Smooth muscle cell (in vitro differentiated cells): ENCODE data around the gene NPC1L1. TPM values are rescaled to one million over a fixed set of nuclear protein-coding genes. Genes with fewer than 3 reads are reported as not detected.

Source experiments
- DNase-seq: peaks from one replicate; lab custom pipeline; 2025; ENCODE audit not compliant: unreplicated experiment; lab: John Stamatoyannopoulos, UW
- H2AFZ ChIP-seq: fragments of 200-600 bp; sonication (generic); 2 replicates; pipeline ENCODE4 v1.6.0; 2016; ENCODE audit warnings: antibody characterized with exemption, low read depth, mild to moderate bottlenecking
- H3F3A ChIP-seq: fragments of 200-600 bp; sonication (generic); 2 replicates; pipeline ENCODE4 v1.6.0; 2017; ENCODE audit warnings: antibody characterized with exemption, low read depth
- H3K27ac ChIP-seq: fragments of 200-600 bp; sonication (generic); 2 replicates; pipeline ENCODE4 v1.5.1; 2016; ENCODE audit warnings: low read depth, mild to moderate bottlenecking
- H3K27me3 ChIP-seq: fragments of 200-600 bp; sonication (generic); 2 replicates; pipeline ENCODE4 v1.6.1; 2016; ENCODE audit warnings: low read depth, mild to moderate bottlenecking
- H3K36me3 ChIP-seq: fragments of 200-600 bp; sonication (generic); 2 replicates; pipeline ENCODE4 v1.5.1; 2016; ENCODE audit warnings: low read depth
- H3K4me1 ChIP-seq: fragments of 200-600 bp; sonication (generic); 2 replicates; pipeline ENCODE4 v1.5.1; 2016; ENCODE audit warnings: low read depth
- H3K4me2 ChIP-seq: fragments of 200-600 bp; sonication (generic); 2 replicates; pipeline ENCODE4 v1.6.0; 2016; ENCODE audit warnings: mild to moderate bottlenecking
- H3K4me3 ChIP-seq: fragments of 200-600 bp; sonication (generic); 2 replicates; pipeline ENCODE4 v1.5.1; 2016; ENCODE audit warnings: mild to moderate bottlenecking
- H3K79me2 ChIP-seq: fragments of 200-600 bp; sonication (generic); 2 replicates; pipeline ENCODE4 v1.6.0; 2016; ENCODE audit warnings: low read depth, mild to moderate bottlenecking
- H3K9ac ChIP-seq: fragments of 200-600 bp; sonication (generic); 2 replicates; pipeline ENCODE4 v1.6.0; 2016; ENCODE audit warnings: low read depth
- H3K9me3 ChIP-seq: fragments of 200-600 bp; sonication (generic); replicated peaks from 2 replicates; pipeline ENCODE4 v1.5.1; 2016; ENCODE audit warnings: low read depth
- H4K20me1 ChIP-seq: fragments of 200-600 bp; sonication (generic); 2 replicates; pipeline ENCODE4 v1.6.0; 2016; ENCODE audit warnings: low read depth
- CTCF ChIP-seq: fragments of 200-600 bp; sonication (generic); IDR thresholded peaks from 2 replicates; pipeline ENCODE4 v1.5.1; 2017; ENCODE audit warnings: borderline replicate concordance, mild to moderate bottlenecking, antibody characterized with exemption; ENCODE audit not compliant: insufficient read depth, poor library complexity, severe bottlenecking
- WGBS: methylation state at CpG from one replicate; pipeline ENCODE4 v1.1.7; 2016; ENCODE audit warnings: low lambda C conversion rate; 5-methylcytosine and 5-hydroxymethylcytosine counted together
- polyA plus RNA-seq: library from polyadenylated mRNA; unstranded; fragments of >200 nt; fragmentation: Nextera tagmentation; extraction: Ambion mirVana; gene quantifications from 2 replicates; pipeline ENCODE4 v1.2.1, GENCODE V29; 2016
- total RNA-seq: library from RNA; depleted of rRNA; stranded (reverse); fragments of >200 nt; gene quantifications from 2 replicates; pipeline ENCODE4 v1.2.3, GENCODE V29; 2014

Gene NPC1L1
- total and polyA plus RNA-seq, 2 experiments from 2014 or later, result 0.04 to 0.25 TPM

GRCh38 chr7:44520574-44520973 is 20.6 kb downstream of the NPC1L1 start:
- H2AFZ ChIP-seq, result no peak overlapping the region
- no peaks in the 10 kb centered on the region for H3K36me3 ChIP-seq
- no peak for TF ChIP-seq CTCF
- no peak overlapping the region for H3K4me3 ChIP-seq
- WGBS, result 91% methylated on average over 5 of the region's 5 CpGs
- no peaks in the 10 kb centered on the region for H3K27me3 ChIP-seq
- H3K79me2 ChIP-seq, result no peaks in the 10 kb centered on the region
- no peaks in the 10 kb centered on the region for H3F3A ChIP-seq
- DNase-seq, result no peak
- no peak overlapping the region for H3K27ac ChIP-seq
- H3K9me3 ChIP-seq, result no peaks in the 10 kb centered on the region
- H3K9ac ChIP-seq, result no peak overlapping the region
- no peak overlapping the region for H3K4me2 ChIP-seq
- H3K4me1 ChIP-seq, result no peaks in the 10 kb centered on the region
- no peaks in the 10 kb centered on the region for H4K20me1 ChIP-seq

GRCh38 chr7:44519546-44519945 is 21.6 kb downstream of the NPC1L1 start:
- no peaks in the 10 kb centered on the region for H3F3A ChIP-seq
- no peaks in the 10 kb centered on the region for H4K20me1 ChIP-seq
- no peak for TF ChIP-seq CTCF
- no peak overlapping the region for H2AFZ ChIP-seq
- DNase-seq, result no peak
- no peaks in the 10 kb centered on the region for H3K27me3 ChIP-seq
- no peaks in the 10 kb centered on the region for H3K9me3 ChIP-seq
- no peak overlapping the region for H3K4me3 ChIP-seq
- H3K9ac ChIP-seq, result no peak overlapping the region
- WGBS, result 84% methylated on average over 7 of the region's 7 CpGs
- H3K36me3 ChIP-seq, result no peaks in the 10 kb centered on the region
- H3K4me2 ChIP-seq, result no peak overlapping the region
- H3K4me1 ChIP-seq, result no peaks in the 10 kb centered on the region
- no peaks in the 10 kb centered on the region for H3K79me2 ChIP-seq
- no peak overlapping the region for H3K27ac ChIP-seq

- Histone ChIP-seq H3K4me2 (no peak overlapping the region), H4K20me1 (no peaks in the 10 kb centered on the region), H3K4me1 (no peaks in the 10 kb centered on the region), H3K27me3 (no peaks in the 10 kb centered on the region), H3K36me3 (no peaks in the 10 kb centered on the region), H3K4me3 (no peak overlapping the region), H3K9ac (no peak overlapping the region), H3K79me2 (no peaks in the 10 kb centered on the region), H3K9me3 (no peaks in the 10 kb centered on the region), H2AFZ (no peak overlapping the region), H3K27ac (no peak overlapping the region), H3F3A (no peaks in the 10 kb centered on the region)
- WGBS, result 73% methylated on average over 3 of the region's 3 CpGs
- DNase-seq, result no peak
- no peak for TF ChIP-seq CTCF
Measured at GRCh38 chr7:44518761-44519160, 22.4 kb downstream of the NPC1L1 start.

- Histone ChIP-seq H3K9ac (no peak overlapping the region), H3K4me1 (no peaks in the 10 kb centered on the region), H3K9me3 (no peaks in the 10 kb centered on the region), H3F3A (no peaks in the 10 kb centered on the region), H3K4me2 (no peak overlapping the region), H3K36me3 (no peaks in the 10 kb centered on the region), H3K27me3 (no peaks in the 10 kb centered on the region), H3K27ac (no peak overlapping the region), H2AFZ (no peak overlapping the region), H4K20me1 (no peaks in the 10 kb centered on the region), H3K79me2 (no peaks in the 10 kb centered on the region), H3K4me3 (no peak overlapping the region)
- no peak for TF ChIP-seq CTCF
- whole genome bisulfite sequencing, result 87% methylated on average over 8 of the region's 8 CpGs
- DNase-seq, result no peak
Measured at GRCh38 chr7:44517175-44517574, 24.0 kb downstream of the NPC1L1 start.
